Measurements from ENCODE around the gene ASF1B.

DNA sequence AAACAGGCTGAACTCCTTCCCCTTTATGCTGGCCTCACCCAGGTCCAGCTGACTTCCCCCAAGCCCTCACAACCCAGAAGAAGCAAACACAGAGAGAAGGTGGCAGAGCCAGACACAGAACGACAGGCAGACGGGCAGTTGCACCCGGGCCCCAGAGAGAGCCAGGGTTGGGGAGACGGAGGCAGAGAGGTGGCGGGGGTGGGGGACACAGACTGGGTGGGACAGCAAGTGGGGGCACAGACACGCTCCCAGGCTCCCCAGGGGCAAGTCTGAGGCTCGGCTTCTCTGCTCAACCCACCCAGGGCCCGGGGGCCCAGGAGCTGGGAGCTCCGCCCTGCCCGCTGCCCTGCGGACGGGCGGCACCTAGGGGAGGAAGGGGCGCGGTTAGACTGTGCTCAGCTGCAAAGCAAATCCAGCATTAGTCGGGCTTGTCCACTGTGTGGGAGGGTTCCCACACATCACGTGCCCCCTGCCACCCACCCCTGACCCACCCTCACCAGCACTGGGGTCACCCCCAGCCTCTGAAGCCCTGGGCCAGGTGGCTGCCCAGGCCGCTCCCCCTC is 31.3 kb upstream of the ASF1B start:
- TF ChIP-seq, protein P1, sequence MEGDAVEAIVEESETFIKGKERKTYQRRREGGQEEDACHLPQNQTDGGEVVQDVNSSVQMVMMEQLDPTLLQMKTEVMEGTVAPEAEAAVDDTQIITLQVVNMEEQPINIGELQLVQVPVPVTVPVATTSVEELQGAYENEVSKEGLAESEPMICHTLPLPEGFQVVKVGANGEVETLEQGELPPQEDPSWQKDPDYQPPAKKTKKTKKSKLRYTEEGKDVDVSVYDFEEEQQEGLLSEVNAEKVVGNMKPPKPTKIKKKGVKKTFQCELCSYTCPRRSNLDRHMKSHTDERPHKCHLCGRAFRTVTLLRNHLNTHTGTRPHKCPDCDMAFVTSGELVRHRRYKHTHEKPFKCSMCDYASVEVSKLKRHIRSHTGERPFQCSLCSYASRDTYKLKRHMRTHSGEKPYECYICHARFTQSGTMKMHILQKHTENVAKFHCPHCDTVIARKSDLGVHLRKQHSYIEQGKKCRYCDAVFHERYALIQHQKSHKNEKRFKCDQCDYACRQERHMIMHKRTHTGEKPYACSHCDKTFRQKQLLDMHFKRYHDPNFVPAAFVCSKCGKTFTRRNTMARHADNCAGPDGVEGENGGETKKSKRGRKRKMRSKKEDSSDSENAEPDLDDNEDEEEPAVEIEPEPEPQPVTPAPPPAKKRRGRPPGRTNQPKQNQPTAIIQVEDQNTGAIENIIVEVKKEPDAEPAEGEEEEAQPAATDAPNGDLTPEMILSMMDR (IDR thresholded peaks at IDR 0.05): no peak
- TF ChIP-seq ELF4 (CRISPR knock-in tag; IDR thresholded peaks at IDR 0.05; ENCODE audit: low read depth) (no peak), TCF7 (CRISPR knock-in tag; IDR thresholded peaks at IDR 0.05; ENCODE audit: low read depth) (no peak), JUN (CRISPR knock-in tag; IDR thresholded peaks at IDR 0.05) (no peak), TEAD4 (CRISPR knock-in tag; IDR thresholded peaks at IDR 0.05) (no peak), MYBL2 (CRISPR knock-in tag; IDR thresholded peaks at IDR 0.05) (no peak), FOXP1 (CRISPR knock-in tag; IDR thresholded peaks at IDR 0.05; ENCODE audit: borderline replicate concordance) (no peak), NFYB (CRISPR knock-in tag; conservative IDR thresholded peaks at IDR 0.05; ENCODE audit: low read depth) (no peak), NR2C2 (CRISPR knock-in tag; IDR thresholded peaks at IDR 0.05) (no peak), ZNF232 (CRISPR knock-in tag; IDR thresholded peaks at IDR 0.05) (no peak), GTF2I (CRISPR knock-in tag; conservative IDR thresholded peaks at IDR 0.05) (no peak), NR1H2 (CRISPR knock-in tag; IDR thresholded peaks at IDR 0.05) (no peak), ZBTB21 (CRISPR knock-in tag; IDR thresholded peaks at IDR 0.05; ENCODE audit: borderline replicate concordance) (no peak)
- TF ChIP-seq, protein P2, sequence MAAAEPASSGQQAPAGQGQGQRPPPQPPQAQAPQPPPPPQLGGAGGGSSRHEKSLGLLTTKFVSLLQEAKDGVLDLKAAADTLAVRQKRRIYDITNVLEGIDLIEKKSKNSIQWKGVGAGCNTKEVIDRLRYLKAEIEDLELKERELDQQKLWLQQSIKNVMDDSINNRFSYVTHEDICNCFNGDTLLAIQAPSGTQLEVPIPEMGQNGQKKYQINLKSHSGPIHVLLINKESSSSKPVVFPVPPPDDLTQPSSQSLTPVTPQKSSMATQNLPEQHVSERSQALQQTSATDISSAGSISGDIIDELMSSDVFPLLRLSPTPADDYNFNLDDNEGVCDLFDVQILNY (CRISPR knock-in tag; IDR thresholded peaks at IDR 0.05): no peak

Data from WTC11 (cell line).